GM23248 (cell line): ENCODE data around the gene TRMT13. TPM values are rescaled to one million over a fixed set of nuclear protein-coding genes. Genes with fewer than 3 reads are reported as not detected.

Experiments
- DNase-seq: peaks from one replicate; pipeline ENCODE4 v3.0.0-alpha.2; 2015
- H2AFZ ChIP-seq: fragments of 200-600 bp; sonication (generic); 2 replicates; pipeline ENCODE4 v1.6.1; 2016; ENCODE audit warnings: antibody characterized with exemption
- H3F3A ChIP-seq: fragments of 200-600 bp; sonication (generic); 2 replicates; pipeline ENCODE4 v1.6.1; 2016; ENCODE audit warnings: mild to moderate bottlenecking, antibody characterized with exemption, mixed run types; ENCODE audit not compliant: insufficient read depth
- H3K27ac ChIP-seq: fragments of 200-600 bp; sonication (generic); 2 replicates; pipeline ENCODE4 v1.5.1; 2016; ENCODE audit warnings: mild to moderate bottlenecking
- H3K27me3 ChIP-seq: fragments of 200-600 bp; sonication (generic); replicated peaks from 2 replicates; pipeline ENCODE4 v1.6.1; 2016; ENCODE audit warnings: mild to moderate bottlenecking; ENCODE audit not compliant: insufficient read depth
- H3K36me3 ChIP-seq: fragments of 200-600 bp; sonication (generic); 2 replicates; pipeline ENCODE4 v1.6.1; 2016; ENCODE audit warnings: low read depth, mild to moderate bottlenecking
- H3K4me1 ChIP-seq: fragments of 200-600 bp; sonication (generic); 2 replicates; pipeline ENCODE4 v1.6.1; 2016; ENCODE audit warnings: mild to moderate bottlenecking; ENCODE audit not compliant: insufficient read depth
- H3K4me2 ChIP-seq: fragments of 200-600 bp; sonication (generic); one replicate; pipeline ENCODE4 v1.6.1; 2016; ENCODE audit warnings: mild to moderate bottlenecking; ENCODE audit not compliant: unreplicated experiment
- H3K4me3 ChIP-seq: fragments of 200-600 bp; sonication (generic); 2 replicates; pipeline ENCODE4 v1.5.1; 2016; ENCODE audit warnings: mild to moderate bottlenecking
- H3K79me2 ChIP-seq: fragments of 200-600 bp; sonication (generic); 2 replicates; pipeline ENCODE4 v1.6.1; 2016; ENCODE audit warnings: mild to moderate bottlenecking; ENCODE audit not compliant: insufficient read depth
- H3K9ac ChIP-seq: fragments of 200-600 bp; sonication (generic); 2 replicates; pipeline ENCODE4 v1.6.1; 2016; ENCODE audit warnings: mild to moderate bottlenecking
- H3K9me2 ChIP-seq: fragments of 200-600 bp; sonication (generic); 2 replicates; pipeline ENCODE4 v1.6.1; 2016; ENCODE audit warnings: mixed run types, mild to moderate bottlenecking, moderate library complexity; ENCODE audit not compliant: insufficient read depth
- H3K9me3 ChIP-seq: fragments of 200-600 bp; sonication (generic); one replicate; pipeline ENCODE4 v1.6.1; 2017; ENCODE audit warnings: low read depth
- H4K20me1 ChIP-seq: fragments of 200-600 bp; sonication (generic); 2 replicates; pipeline ENCODE4 v1.6.0; 2016; ENCODE audit not compliant: insufficient read depth
- EZH2 ChIP-seq: fragments of 200-600 bp; sonication (generic); IDR thresholded peaks from 2 replicates; pipeline ENCODE4 v1.6.1; 2018; ENCODE audit warnings: antibody characterized with exemption, mild to moderate bottlenecking; ENCODE audit not compliant: insufficient read depth, poor library complexity, severe bottlenecking
- EZH2phosphoT487 ChIP-seq: fragments of 200-600 bp; sonication (generic); IDR thresholded peaks from 2 replicates; pipeline ENCODE4 v1.6.1; 2018; ENCODE audit warnings: antibody characterized with exemption, moderate library complexity, mild to moderate bottlenecking, low read depth; ENCODE audit not compliant: insufficient read depth
- WGBS, 2 experiments: methylation state at CpG; one replicate each; pipeline ENCODE4 v1.1.6; 2015 to 2017; ENCODE audit warnings: low lambda C conversion rate in 2 of 2, low coverage in 1 of 2; ENCODE audit errors: missing lambda C conversion rate in 2 of 2; 5-methylcytosine and 5-hydroxymethylcytosine counted together
- in situ Hi-C: fragments of 300-500 bp; cut with MboI; formaldehyde crosslinking; loops from 2 replicates; pipeline ENCODE4 v1.15.0; 2020
- polyA plus RNA-seq: library from polyadenylated mRNA; unstranded; fragments of >200 nt; fragmentation: Nextera tagmentation; extraction: Ambion mirVana; gene quantifications from 2 replicates; pipeline ENCODE4 v1.2.1, GENCODE V29; 2016
- total RNA-seq: library from RNA; depleted of rRNA; stranded (reverse); fragments of >200 nt; shearing (Covaris generic); gene quantifications from 2 replicates; pipeline ENCODE4 v1.2.3, GENCODE V29; 2014

Gene TRMT13
- total and polyA plus RNA-seq, 2 experiments from 2014 or later: 11.4 to 19.9 TPM

DNA sequence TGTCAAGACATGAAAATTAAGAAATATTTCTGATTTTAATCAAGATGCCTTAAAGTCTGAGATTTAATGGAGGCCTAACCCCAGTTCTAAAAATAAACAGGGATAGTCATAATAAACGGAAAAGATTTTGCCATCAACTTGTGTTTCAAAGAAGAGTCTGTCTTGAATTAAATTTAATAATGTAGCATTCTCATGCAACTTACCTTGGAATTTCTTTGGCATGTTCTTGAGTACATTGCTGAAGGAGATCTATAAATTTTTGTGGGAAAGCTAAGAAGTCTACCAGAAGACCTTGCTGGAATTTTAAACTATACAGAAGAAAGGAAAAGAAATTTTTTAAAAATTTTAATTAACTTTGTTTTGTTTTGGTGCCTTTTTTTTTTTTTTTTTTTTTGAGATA is 10.8 kb upstream of the TRMT13 start:
- Histone ChIP-seq H4K20me1 (no peaks in the 10 kb centered on the region), H3K4me1 (no peaks in the 10 kb centered on the region), H2AFZ (no peak overlapping the region), H3K9ac (no peak overlapping the region), H3K4me2 (no peak overlapping the region), H3K79me2 (no peaks in the 10 kb centered on the region), H3K27me3 (no peaks in the 10 kb centered on the region), H3K27ac (no peak overlapping the region), H3K36me3 (no peaks in the 10 kb centered on the region), H3K9me2 (no peaks in the 10 kb centered on the region), H3F3A (no peaks in the 10 kb centered on the region), H3K9me3 (no peaks in the 10 kb centered on the region), H3K4me3 (no peak overlapping the region)
- WGBS, 2 experiments: 13 to 21% methylated on average over 1 of the region's 1 CpG
- no peak for DNase-seq
- TF ChIP-seq EZH2 (no peak), EZH2phosphoT487 (no peak)
- in situ Hi-C loops: no loop called here

DNA sequence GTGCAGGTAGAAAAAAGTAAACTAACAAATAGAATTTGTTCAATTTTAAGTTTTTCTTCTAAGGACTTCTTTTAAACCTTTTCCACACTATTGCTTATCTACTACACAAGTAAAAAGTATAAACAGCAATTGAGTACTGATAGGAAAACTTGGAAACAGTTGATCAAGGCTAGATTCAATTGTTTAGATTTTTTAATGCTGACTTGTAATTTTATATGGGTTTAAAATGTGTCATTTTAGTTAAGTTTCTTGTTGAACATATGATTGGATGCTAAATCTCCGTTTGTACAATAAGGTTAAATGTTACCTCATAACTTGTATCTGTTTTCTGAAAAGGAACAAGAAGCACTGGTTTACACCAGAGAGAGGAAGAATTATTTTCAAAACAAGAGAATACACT is 5.7 kb upstream of the TRMT13 start:
- H3K27ac ChIP-seq: no peak overlapping the region
- WGBS, 2 experiments: 93 to 94% methylated on average over 1 of the region's 1 CpG
- no peaks in the 10 kb centered on the region for H3K27me3 ChIP-seq
- no peak overlapping the region for H3K9ac ChIP-seq
- H3K4me2 ChIP-seq: no peak overlapping the region
- no peaks in the 10 kb centered on the region for H4K20me1 ChIP-seq
- no peaks in the 10 kb centered on the region for H3K9me2 ChIP-seq
- H3F3A ChIP-seq: no peaks in the 10 kb centered on the region
- no peak for TF ChIP-seq EZH2phosphoT487
- no peak for TF ChIP-seq EZH2
- no peak for DNase-seq
- H3K36me3 ChIP-seq: no peaks in the 10 kb centered on the region
- H2AFZ ChIP-seq: no peak overlapping the region
- in situ Hi-C loops: no loop called here
- peaks cover 10% of the 10 kb centered on the region; the same call in 1 of the 2 replicates for H3K4me1 ChIP-seq
- peaks cover 31% of the 10 kb centered on the region for H3K79me2 ChIP-seq
- H3K9me3 ChIP-seq: no peaks in the 10 kb centered on the region
- H3K4me3 ChIP-seq: no peak overlapping the region

DNA sequence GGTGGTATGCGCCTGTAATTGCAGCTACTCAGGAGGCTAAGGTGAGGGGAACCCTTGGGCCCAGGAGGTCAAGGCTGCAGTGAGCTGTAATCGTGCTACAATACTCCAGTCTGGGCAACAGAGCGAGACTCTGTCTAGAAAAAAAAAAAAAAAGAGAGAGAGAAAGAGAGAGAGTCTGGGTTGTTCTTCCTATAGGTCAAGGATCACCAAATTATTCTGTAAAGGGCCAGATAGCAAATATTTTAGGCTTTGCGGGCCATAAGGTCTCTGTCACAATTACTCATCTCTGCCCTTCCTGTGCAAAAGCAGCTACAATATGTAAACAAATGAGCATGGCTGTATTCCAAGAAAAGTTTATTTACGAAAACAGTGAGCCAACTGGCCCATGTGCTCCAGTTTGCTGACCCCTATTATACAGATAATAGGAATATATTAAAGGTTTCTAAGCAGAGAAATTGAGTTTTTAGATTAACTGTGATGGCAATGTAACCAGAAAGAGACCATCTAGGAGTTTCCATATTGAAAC is 2.3 kb upstream of the TRMT13 start:
- in situ Hi-C loops: no loop called here

DNA sequence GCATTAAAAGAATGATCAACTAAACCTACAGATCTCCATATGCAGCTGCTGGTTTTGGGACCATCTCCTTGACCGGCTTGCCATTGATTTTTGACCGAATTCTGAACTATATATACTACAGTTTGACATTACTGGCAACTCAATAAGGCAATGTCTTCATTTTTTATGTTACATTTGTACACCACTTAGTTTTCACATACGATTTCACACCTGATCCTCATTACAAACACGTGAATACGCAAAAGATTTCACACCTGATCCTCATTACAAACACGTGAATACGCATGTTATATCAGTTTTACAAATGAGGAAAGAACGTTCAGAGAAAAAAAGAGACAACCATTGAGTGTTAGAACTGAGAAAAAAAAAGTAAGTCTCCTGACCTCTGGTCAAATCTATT is 1.3 kb upstream of the TRMT13 start:
- no peaks in the 10 kb centered on the region for H3K9me2 ChIP-seq
- no peaks in the 10 kb centered on the region for H3K27me3 ChIP-seq
- peaks cover 71% of the 10 kb centered on the region for H3K79me2 ChIP-seq
- H3K4me3 ChIP-seq: peak overlapping the region; percentile 99
- peak overlapping the region; percentile 93 for H3K4me2 ChIP-seq
- in situ Hi-C loops: no loop called here
- no peaks in the 10 kb centered on the region for H3K36me3 ChIP-seq
- no peak overlapping the region for H3K27ac ChIP-seq
- H3K4me1 ChIP-seq: peaks cover 20% of the 10 kb centered on the region
- peak overlapping the region; percentile 82; the same call in 1 of the 2 replicates for H3K9ac ChIP-seq
- TF ChIP-seq EZH2: no peak
- no peak for TF ChIP-seq EZH2phosphoT487
- WGBS, 2 experiments: 63 to 65% methylated on average over 8 of the region's 8 CpGs
- DNase-seq: no peak
- no peaks in the 10 kb centered on the region for H4K20me1 ChIP-seq
- peak overlapping the region; percentile 99 for H2AFZ ChIP-seq
- H3K9me3 ChIP-seq: no peaks in the 10 kb centered on the region
- H3F3A ChIP-seq: peaks cover 6% of the 10 kb centered on the region; the same call in 1 of the 2 replicates

More for the DNA sequence above, 2.3 kb upstream of the TRMT13 start:
- H3F3A ChIP-seq: peaks cover 6% of the 10 kb centered on the region; the same call in 1 of the 2 replicates
- peaks cover 62% of the 10 kb centered on the region for H3K79me2 ChIP-seq
- no peaks in the 10 kb centered on the region for H3K36me3 ChIP-seq
- peaks cover 20% of the 10 kb centered on the region for H3K4me1 ChIP-seq
- H2AFZ ChIP-seq: no peak overlapping the region
- TF ChIP-seq EZH2phosphoT487 (no peak), EZH2 (no peak)
- no peak overlapping the region for H3K9ac ChIP-seq
- H3K27me3 ChIP-seq: no peaks in the 10 kb centered on the region
- H3K27ac ChIP-seq: no peak overlapping the region
- no peaks in the 10 kb centered on the region for H3K9me3 ChIP-seq
- no peak overlapping the region for H3K4me3 ChIP-seq
- 84 to 87% methylated on average over 5 of the region's 5 CpGs for WGBS, 2 experiments
- H3K9me2 ChIP-seq: no peaks in the 10 kb centered on the region
- no peaks in the 10 kb centered on the region for H4K20me1 ChIP-seq
- DNase-seq: peak; percentile 12
- H3K4me2 ChIP-seq: no peak overlapping the region

DNA sequence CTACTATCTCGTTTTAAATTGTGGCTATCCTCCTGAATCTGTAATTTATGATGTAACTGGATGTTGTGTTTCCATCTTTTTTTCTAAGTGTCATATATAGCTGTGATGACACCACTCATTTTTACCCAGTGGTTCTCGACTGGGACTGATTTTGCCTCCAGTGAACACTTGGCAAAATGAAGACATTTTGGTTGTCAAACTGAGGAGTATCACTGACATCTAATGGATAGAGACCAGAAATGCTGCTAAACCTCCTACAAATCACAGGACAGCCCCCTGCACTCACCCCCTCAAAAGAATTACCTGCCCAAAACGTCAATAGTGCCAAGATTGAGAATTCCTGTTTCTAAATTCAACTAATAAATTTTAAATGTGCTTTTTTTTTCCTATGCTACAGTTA is 1.9 kb downstream of the TRMT13 start:
- Histone ChIP-seq H3K4me3 (peak overlapping the region; percentile 99; the same call in 1 of the 2 replicates), H3K36me3 (peaks cover 25% of the 10 kb centered on the region; the same call in 1 of the 2 replicates), H3K9ac (no peak overlapping the region), H3K4me1 (peaks cover 20% of the 10 kb centered on the region), H3K9me3 (no peaks in the 10 kb centered on the region), H2AFZ (no peak overlapping the region), H4K20me1 (no peaks in the 10 kb centered on the region), H3K27ac (no peak overlapping the region), H3K9me2 (no peaks in the 10 kb centered on the region), H3K4me2 (no peak overlapping the region), H3F3A (peaks cover 6% of the 10 kb centered on the region; the same call in 1 of the 2 replicates), H3K27me3 (no peaks in the 10 kb centered on the region), H3K79me2 (peaks cover 64% of the 10 kb centered on the region)
- TF ChIP-seq EZH2: no peak
- TF ChIP-seq EZH2phosphoT487: no peak
- no peak for DNase-seq
- in situ Hi-C loops: no loop called here
- 32 to 40% methylated on average over 3 of the region's 3 CpGs for WGBS, 2 experiments
